Left ventricle myocardium inferior (tissue), 1 donor: ENCODE data around the gene BRAF. TPM values are rescaled to one million over a fixed set of nuclear protein-coding genes. Genes with fewer than 3 reads are reported as not detected.
"Not testable (repeated sequence)": the region's sequence is repeated elsewhere in the genome, so short reads cannot be mapped to it uniquely, and the experiment has no call there.

Experiments
- DNase-seq: peaks from one replicate; pipeline ENCODE4 v3.0.0-alpha.2; 2020
- H3K27ac ChIP-seq: fragments of 200-600 bp; replicated peaks from 2 replicates; pipeline ENCODE4 v1.8.0; 2021
- H3K27me3 ChIP-seq: fragments of 200-600 bp; 2 replicates; pipeline ENCODE4 v1.8.0; 2021; ENCODE audit warnings: low read depth
- H3K36me3 ChIP-seq: fragments of 200-600 bp; 2 replicates; pipeline ENCODE4 v1.8.0; 2021
- H3K4me1 ChIP-seq: fragments of 200-600 bp; 2 replicates; pipeline ENCODE4 v1.8.0; 2021
- H3K4me3 ChIP-seq: fragments of 200-600 bp; 2 replicates; pipeline ENCODE4 v1.8.0; 2021; ENCODE audit warnings: mild to moderate bottlenecking, moderate library complexity
- H3K9me3 ChIP-seq: fragments of 200-600 bp; replicated peaks from 2 replicates; pipeline ENCODE4 v1.8.0; 2021
- intact Hi-C: fragments of 100-400 bp; cut with micrococcal nuclease; formaldehyde crosslinking; loops from one replicate; pipeline ENCODE4 v1.11.0; 2022
- total RNA-seq: library from RNA; stranded (reverse); fragmentation: NEBNext Ultra II Directional; extraction: Animal tissue kit (Norgen Biotek cat#: 25700); gene quantifications from one replicate; pipeline ENCODE4 v1.2.1, GENCODE V29; 2021
- TF ChIP-seq, protein P1 (sequence below): fragments of 200-600 bp; IDR thresholded peaks from 2 replicates; pipeline ENCODE4 v1.8.0; 2021; ENCODE audit warnings: antibody characterized with exemption, mild to moderate bottlenecking, borderline replicate concordance
- donor health status: DM: no; HTN: yes; CAD: no; lungs with severe emphysema.

Gene BRAF
- total RNA-seq, 1 donor from 2014 or later: 18.8 TPM

- H3K27me3 ChIP-seq, intact Hi-C loops, H3K36me3 ChIP-seq, H3K9me3 ChIP-seq, H3K4me3 ChIP-seq, H3K4me1 ChIP-seq, DNase-seq, H3K27ac ChIP-seq: not testable (repeated sequence)
These were observed 163.4 kb downstream of the BRAF start for GRCh38 chr7:140761375-140761774.

DNA sequence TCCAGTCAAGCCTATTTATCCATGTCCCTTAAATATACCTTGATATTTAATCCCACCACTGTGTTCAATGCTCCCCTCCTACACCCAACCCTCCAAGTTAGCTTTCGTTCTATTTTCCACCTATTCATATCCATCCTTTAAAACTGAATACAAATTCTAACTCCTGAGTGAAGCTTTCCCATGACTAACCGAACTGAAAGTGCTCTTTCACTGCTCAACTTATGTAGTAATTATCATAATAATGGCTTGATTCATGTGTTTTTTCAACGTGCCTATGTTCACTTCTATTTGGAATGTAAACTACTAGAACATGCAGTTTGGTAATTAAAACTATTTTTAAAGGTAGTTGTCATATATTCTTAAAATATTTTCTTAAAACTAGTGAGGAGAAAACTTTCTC is 170.2 kb downstream of the BRAF start:
- Histone ChIP-seq H3K27me3 (no peaks in the 10 kb centered on the region), H3K27ac (no peak overlapping the region), H3K4me3 (no peak overlapping the region), H3K4me1 (no peaks in the 10 kb centered on the region), H3K9me3 (no peaks in the 10 kb centered on the region), H3K36me3 (peaks cover 29% of the 10 kb centered on the region)
- intact Hi-C loops: no loop called here
- TF ChIP-seq, protein P1, sequence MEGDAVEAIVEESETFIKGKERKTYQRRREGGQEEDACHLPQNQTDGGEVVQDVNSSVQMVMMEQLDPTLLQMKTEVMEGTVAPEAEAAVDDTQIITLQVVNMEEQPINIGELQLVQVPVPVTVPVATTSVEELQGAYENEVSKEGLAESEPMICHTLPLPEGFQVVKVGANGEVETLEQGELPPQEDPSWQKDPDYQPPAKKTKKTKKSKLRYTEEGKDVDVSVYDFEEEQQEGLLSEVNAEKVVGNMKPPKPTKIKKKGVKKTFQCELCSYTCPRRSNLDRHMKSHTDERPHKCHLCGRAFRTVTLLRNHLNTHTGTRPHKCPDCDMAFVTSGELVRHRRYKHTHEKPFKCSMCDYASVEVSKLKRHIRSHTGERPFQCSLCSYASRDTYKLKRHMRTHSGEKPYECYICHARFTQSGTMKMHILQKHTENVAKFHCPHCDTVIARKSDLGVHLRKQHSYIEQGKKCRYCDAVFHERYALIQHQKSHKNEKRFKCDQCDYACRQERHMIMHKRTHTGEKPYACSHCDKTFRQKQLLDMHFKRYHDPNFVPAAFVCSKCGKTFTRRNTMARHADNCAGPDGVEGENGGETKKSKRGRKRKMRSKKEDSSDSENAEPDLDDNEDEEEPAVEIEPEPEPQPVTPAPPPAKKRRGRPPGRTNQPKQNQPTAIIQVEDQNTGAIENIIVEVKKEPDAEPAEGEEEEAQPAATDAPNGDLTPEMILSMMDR: no peak
- DNase-seq: no peak

DNA sequence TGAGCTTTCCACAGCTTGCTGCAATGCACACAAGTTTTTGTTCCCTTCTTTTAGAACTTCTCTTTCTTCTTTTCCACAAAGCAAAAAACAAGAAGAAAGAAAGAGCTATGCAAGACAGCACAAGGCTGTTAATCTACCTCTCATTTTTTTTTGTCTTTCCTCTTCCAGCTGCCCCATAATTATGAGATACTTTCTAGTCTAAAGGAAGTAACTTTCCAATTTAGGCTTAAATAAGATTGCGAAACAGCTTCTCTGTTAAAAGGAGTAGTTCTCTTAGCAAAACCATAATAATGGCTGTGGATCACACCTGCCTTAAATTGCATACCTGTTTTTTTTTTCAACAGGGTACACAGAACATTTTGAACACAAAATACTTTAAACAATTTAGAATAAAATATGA is 172.2 kb downstream of the BRAF start:
- no peak overlapping the region for H3K4me3 ChIP-seq
- no peaks in the 10 kb centered on the region for H3K4me1 ChIP-seq
- intact Hi-C loops: no loop called here
- peaks cover 47% of the 10 kb centered on the region for H3K36me3 ChIP-seq
- H3K27me3 ChIP-seq: no peaks in the 10 kb centered on the region
- H3K9me3 ChIP-seq: no peaks in the 10 kb centered on the region
- no peak overlapping the region for H3K27ac ChIP-seq
- TF ChIP-seq, protein P1: no peak
- no peak for DNase-seq

- intact Hi-C loops: no loop called here
- peaks cover 10% of the 10 kb centered on the region for H3K4me1 ChIP-seq
- no peaks in the 10 kb centered on the region for H3K27me3 ChIP-seq
- no peak for DNase-seq
- H3K36me3 ChIP-seq: peaks cover 42% of the 10 kb centered on the region
- H3K4me3 ChIP-seq: no peak overlapping the region
- no peaks in the 10 kb centered on the region for H3K9me3 ChIP-seq
- TF ChIP-seq, protein P1: no peak
- H3K27ac ChIP-seq: no peak overlapping the region
These were observed 178.0 kb downstream of the BRAF start for GRCh38 chr7:140746751-140747150.

- no peak for DNase-seq
- Histone ChIP-seq H3K27me3 (no peaks in the 10 kb centered on the region), H3K4me1 (peaks cover 10% of the 10 kb centered on the region), H3K4me3 (no peak overlapping the region), H3K27ac (no peak overlapping the region), H3K9me3 (no peaks in the 10 kb centered on the region), H3K36me3 (peaks cover 38% of the 10 kb centered on the region)
- TF ChIP-seq, protein P1: no peak
- intact Hi-C loops: no loop called here
These were observed 179.3 kb downstream of the BRAF start for GRCh38 chr7:140745266-140746058.

DNA sequence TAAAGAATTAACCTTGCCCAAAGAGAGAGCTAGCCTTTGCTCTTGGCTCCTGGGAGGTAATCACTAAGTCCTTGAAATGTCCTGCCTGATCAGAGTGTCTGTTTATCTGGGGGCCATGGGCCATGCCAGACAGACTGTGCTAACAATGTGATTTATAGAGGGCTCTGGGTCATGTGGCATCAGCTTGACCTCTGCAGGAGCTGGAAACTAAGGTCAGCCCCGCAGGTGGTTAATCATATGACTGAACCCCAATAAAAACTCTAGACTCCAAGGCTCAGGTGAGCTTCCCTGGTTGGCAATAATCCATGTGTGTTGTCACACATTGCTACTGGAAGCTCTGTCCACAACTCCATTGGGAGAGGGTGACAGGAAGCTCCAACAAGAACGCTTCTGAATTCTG is 180.7 kb downstream of the BRAF start:
- Histone ChIP-seq H3K4me1 (peaks cover 10% of the 10 kb centered on the region), H3K27ac (no peak overlapping the region), H3K4me3 (no peak overlapping the region), H3K27me3 (no peaks in the 10 kb centered on the region), H3K9me3 (no peaks in the 10 kb centered on the region), H3K36me3 (peaks cover 37% of the 10 kb centered on the region)
- no peak for DNase-seq
- TF ChIP-seq, protein P1: no peak
- intact Hi-C loops: no loop called here

DNA sequence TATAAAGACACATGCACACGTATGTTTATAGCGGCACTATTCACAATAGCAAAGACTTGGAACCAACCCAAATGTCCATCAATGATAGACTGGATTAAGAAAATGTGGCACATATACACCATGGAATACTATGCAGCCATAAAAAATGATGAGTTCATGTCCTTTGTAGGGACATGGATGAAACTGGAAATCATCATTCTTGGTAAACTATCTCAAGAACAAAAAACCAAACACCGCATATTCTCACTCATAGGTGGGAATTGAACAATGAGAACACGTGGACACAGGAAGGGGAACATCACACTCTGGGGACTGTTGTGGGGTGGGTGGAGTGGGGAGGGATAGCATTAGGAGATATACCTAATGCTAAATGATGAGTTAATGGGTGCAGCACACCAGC is 181.5 kb downstream of the BRAF start:
- DNase-seq, H3K27ac ChIP-seq, H3K9me3 ChIP-seq, H3K4me3 ChIP-seq, H3K27me3 ChIP-seq, intact Hi-C loops: not testable (repeated sequence)
- Histone ChIP-seq H3K4me1 (peaks cover 10% of the 10 kb centered on the region), H3K36me3 (peaks cover 37% of the 10 kb centered on the region)
